Measurements from ENCODE around the gene LEMD1.

The LEMD1 gene
- 0 reads per million in 3 experiments for total RNA-seq

- no peak for DNase-seq
Measured at GRCh38 chr1:205421798-205422197, at the start of gene LEMD1. TSS of gene LEMD1 (minus strand) at chr1:205422056. CDS start at chr1:205420536, 1,520 bp downstream.

- no peak for DNase-seq
Measured at GRCh38 chr1:205470131-205470530, 48.3 kb upstream of the LEMD1 start.

- no peak for DNase-seq
Measured at GRCh38 chr1:205466595-205467220, 44.9 kb upstream of the LEMD1 start.

- DNase-seq, result no peak
Measured at GRCh38 chr1:205465392-205465791, 43.5 kb upstream of the LEMD1 start.

GRCh38 chr1:205458777-205459566 is 37.1 kb upstream of the LEMD1 start:
- DNase-seq, result no peak

GRCh38 chr1:205456868-205457745 is 35.3 kb upstream of the LEMD1 start:
- no peak for DNase-seq

- DNase-seq, result no peak
Measured at GRCh38 chr1:205456383-205456867, 34.6 kb upstream of the LEMD1 start.

GRCh38 chr1:205455581-205456382 is 33.9 kb upstream of the LEMD1 start, which contains the start of gene BLACAT1:
TSS of gene BLACAT1 (minus strand) at chr1:205456045.
- DNase-seq, result no peak

- no peak for DNase-seq
Measured at GRCh38 chr1:205454903-205455335, 33.1 kb upstream of the LEMD1 start.

- no peak for DNase-seq
Measured at GRCh38 chr1:205453466-205453865, 31.6 kb upstream of the LEMD1 start.

GRCh38 chr1:205452933-205453332 is 31.1 kb upstream of the LEMD1 start:
- DNase-seq, result no peak

- no peak for DNase-seq
Measured at GRCh38 chr1:205452364-205452763, 30.5 kb upstream of the LEMD1 start.

GRCh38 chr1:205451759-205452164 is 29.9 kb upstream of the LEMD1 start:
- DNase-seq, result no peak

- no peak for DNase-seq
Measured at GRCh38 chr1:205451202-205451601, 29.3 kb upstream of the LEMD1 start.

GRCh38 chr1:205450448-205450847 is 28.6 kb upstream of the LEMD1 start:
- DNase-seq, result no peak

GRCh38 chr1:205449750-205450443 is 28.0 kb upstream of the LEMD1 start:
- DNase-seq, result no peak

- DNase-seq, result no peak
Measured at GRCh38 chr1:205449254-205449749, 27.4 kb upstream of the LEMD1 start.

GRCh38 chr1:205448540-205449253 is 26.8 kb upstream of the LEMD1 start:
- DNase-seq, result no peak

GRCh38 chr1:205447457-205448341 is 25.8 kb upstream of the LEMD1 start:
- DNase-seq, result no peak

GRCh38 chr1:205446828-205447227 is 25.0 kb upstream of the LEMD1 start:
- no peak for DNase-seq

Data from central memory CD4-positive, alpha-beta T cell (primary cell).